Sigmoid colon (tissue), 4 donors: ENCODE data around the gene SYMPK.
A peak's percentile ranks its signal among the peaks of the same experiment; 100 is the strongest.

Source experiments
- CTCF ChIP-seq, 4 experiments: fragments of 450-650 bp in 3 of 4; fragments of 200-600 bp in 1 of 4; IDR thresholded peaks; one replicate each; pipeline ENCODE4 v1.5.1; 2016 to 2019; ENCODE audit warnings: antibody characterized with exemption in 4 of 4, mild to moderate bottlenecking in 3 of 4, moderate library complexity in 2 of 4
- EP300 ChIP-seq, 4 donors: sonication (generic); formaldehyde crosslinking; IDR thresholded peaks; one replicate each; pipeline ENCODE4 v1.6.1; 2017; ENCODE audit warnings: antibody characterized with exemption in 4 of 4
- POLR2A ChIP-seq, 2 donors: fragments of 450-650 bp; IDR thresholded peaks; one replicate each; pipeline ENCODE4 v1.6.1; 2016; ENCODE audit warnings: antibody characterized with exemption in 2 of 2, mild to moderate bottlenecking in 2 of 2, moderate library complexity in 2 of 2
- POLR2AphosphoS5 ChIP-seq, 4 donors: sonication (generic); formaldehyde crosslinking; IDR thresholded peaks; one replicate each; pipeline ENCODE4 v1.6.1; 2017; ENCODE audit warnings: antibody characterized with exemption in 4 of 4

- no peak for TF ChIP-seq CTCF (IDR thresholded peaks at IDR 0.05)
- TF ChIP-seq EP300 (IDR thresholded peaks at IDR 0.05), result no peak
- peak; percentile 48 to 66 for TF ChIP-seq POLR2A (IDR thresholded peaks at IDR 0.05)
- peak in 3 of 4 donors; percentile 69 to 84 (median 81) for TF ChIP-seq POLR2AphosphoS5 (IDR thresholded peaks at IDR 0.05)
Observed at GRCh38 chr19:45782162-45782691, 80.7 kb downstream of the SYMPK start, which contains the start of gene DMPK.
